SIG-M5 (cell line): Measurements from ENCODE around the gene L3MBTL4.

Experiments
- DNase-seq: peaks from one replicate; lab custom pipeline; 2025; lab: John Stamatoyannopoulos, UW

Gene L3MBTL4

DNA sequence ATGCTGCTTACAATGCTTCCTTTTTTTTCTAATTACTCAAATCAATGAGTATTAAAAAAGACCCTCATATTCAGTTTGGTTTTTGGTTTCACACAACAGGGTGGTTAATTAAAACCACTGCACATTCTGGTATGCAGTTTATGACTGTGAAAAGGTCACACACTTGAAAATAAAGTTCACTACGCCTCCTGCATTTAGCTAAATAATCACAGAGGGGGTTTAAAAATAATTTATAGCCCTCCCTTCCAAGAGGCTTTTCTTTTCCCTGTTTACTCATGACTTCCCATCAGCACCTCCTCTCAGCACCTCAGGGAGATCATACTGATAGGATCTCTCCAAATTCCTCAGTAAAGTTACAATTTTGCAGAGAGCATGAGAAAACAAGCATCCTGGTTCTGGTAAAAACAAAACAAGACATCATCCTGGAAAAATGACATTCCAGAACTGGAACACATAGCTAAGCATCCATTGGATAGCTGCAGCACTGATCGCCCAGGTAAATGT is 389.9 kb downstream of the L3MBTL4 start:
- no peak for DNase-seq

DNA sequence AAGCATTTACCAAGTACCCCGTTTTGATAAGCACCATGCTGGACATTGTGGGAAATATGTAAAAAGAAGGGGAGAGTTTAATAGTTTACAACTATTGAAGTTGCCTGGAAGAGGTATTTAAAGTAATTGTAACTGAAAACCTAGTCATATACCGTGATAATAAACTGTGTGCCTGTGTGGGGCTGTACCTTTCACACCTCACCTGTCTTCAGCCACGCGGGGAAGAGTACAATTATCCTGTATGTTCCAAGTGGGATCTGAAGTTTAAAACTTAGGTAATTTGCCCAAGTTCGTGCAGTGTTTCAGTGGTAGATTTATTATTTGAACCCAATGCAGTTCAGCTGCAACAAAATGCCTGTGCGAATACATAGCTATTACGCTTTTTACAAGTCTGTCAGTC is 391.2 kb downstream of the L3MBTL4 start:
- DNase-seq = no peak

DNA sequence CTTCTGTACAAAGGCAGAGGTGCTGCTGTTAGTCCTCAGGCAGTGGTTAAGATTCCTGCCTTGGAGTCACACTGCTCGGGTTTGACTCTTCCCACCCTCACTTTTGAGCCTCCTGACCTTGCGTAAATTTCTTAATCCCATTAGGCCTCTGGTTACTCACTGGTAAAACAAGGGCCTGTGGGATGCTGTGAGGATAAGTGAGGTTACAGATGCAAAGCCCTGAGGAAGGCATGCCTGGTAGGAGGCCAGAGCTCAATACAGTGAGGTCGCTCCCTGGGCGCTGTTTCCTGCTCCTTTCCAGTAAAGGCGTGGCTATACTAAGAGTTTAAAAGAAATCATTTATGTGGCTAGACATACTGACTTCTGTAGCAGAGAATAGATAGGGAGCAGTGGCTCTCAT is 391.9 kb downstream of the L3MBTL4 start:
- DNase-seq = no peak

DNA sequence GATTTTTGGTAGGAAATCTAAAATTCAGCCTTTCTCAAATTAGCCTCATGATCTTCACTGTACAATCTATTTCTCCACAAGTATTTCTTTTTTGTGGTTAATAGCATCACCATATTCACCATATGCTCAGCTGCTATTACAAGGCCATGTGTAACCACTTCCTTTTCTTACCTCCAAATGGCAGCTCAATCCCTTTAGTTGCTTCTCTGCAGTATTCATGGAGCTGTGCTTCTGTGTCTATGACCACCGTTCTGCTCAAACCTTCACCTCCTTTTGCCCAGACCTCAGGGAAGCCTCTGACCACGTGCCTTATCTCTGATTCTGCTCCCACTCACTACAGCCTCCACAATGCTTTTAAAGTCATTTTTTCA is 392.7 kb downstream of the L3MBTL4 start:
- no peak for DNase-seq

DNA sequence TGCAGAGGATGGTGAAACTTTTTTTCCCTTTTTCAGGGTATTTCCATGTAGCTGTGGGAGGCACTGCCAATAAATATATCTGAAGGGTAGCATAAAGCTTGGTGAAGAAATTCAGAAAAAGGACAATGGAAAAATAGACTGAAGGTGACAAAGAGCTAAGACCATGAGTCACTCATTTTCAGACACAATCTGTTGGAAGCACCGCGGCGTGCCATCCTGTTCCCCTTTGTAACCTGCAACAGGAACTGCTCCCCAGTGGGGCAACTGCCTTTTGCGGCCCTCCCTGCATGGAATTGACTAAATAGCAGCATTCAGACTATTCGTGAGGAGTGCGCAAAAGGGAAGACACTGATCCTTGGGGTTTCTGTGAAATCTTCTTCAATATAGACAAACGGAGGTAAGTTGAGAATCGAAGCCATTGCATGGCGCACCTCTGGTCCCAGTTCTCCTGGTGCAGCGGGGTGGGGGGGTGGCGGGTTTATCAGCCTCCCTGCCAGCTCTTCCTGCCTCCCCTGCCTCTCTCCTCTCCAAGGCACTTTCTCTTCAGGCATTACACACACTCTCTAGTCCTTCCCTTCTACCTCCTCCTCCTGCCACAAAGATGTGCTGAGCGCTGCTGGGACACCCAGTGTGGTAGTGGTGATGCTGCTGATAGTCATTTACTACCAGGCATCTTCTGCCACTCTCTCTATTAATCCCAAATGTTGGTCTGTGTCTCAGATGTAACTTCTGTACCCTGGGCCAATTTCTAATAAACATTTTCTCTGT is 393.2 kb downstream of the L3MBTL4 start:
- DNase-seq = no peak

DNA sequence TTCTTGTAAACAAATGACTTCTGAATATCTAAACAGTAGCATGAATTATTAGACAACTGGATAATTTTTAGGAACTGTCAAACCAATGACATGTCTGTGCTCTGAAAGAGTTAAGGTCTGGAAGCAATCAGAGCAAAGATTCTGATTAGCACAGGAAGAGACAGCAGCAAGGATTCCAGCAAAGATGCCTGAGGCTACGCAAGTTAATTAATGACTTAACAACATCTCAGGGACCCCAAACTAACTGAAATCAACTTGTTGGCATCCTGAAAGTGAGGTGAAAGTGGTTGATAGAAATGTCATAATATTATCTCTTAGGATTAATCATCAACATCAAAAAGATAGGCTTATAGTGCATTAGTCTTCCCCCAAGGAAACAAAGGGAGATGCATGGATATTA is 396.0 kb downstream of the L3MBTL4 start:
- no peak for DNase-seq

DNA sequence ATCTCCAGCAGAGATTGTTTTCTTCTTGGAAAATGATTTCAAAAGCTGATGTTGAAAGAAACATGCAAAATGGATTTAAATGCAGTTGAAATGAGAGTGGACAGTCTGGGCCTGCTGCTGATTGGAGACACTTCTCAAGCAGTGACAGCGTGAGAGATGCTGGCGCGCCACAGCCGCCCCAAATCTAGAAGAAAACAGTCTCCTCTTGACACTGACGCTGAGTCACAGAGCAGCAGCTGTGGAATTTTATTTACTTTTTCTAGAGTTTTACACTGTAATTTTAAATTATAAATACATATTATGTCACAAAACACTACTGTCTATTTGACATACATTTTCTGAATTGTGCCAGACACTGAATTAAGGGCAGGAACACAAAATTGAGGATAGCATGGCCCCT is 397.5 kb downstream of the L3MBTL4 start:
- no peak for DNase-seq

DNA sequence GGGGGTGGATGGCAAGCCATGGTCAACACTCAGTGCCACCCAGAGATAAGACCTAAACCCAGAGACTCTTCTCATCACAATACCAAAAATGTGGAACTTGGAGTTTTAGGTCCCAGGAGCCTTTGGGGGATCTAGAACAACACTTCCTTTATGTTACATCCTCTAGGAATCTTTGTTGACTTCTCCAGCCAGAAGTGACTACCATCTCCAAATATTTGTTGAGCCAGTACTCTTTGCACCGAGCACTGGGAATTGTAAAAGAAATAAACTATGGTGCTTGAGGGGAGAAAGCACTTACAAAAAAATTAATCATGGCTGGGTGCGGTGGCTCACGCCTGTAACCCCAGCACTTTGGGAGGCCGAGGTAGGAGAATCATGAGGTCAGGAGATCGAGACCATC is 399.3 kb downstream of the L3MBTL4 start:
- DNase-seq = no peak

DNA sequence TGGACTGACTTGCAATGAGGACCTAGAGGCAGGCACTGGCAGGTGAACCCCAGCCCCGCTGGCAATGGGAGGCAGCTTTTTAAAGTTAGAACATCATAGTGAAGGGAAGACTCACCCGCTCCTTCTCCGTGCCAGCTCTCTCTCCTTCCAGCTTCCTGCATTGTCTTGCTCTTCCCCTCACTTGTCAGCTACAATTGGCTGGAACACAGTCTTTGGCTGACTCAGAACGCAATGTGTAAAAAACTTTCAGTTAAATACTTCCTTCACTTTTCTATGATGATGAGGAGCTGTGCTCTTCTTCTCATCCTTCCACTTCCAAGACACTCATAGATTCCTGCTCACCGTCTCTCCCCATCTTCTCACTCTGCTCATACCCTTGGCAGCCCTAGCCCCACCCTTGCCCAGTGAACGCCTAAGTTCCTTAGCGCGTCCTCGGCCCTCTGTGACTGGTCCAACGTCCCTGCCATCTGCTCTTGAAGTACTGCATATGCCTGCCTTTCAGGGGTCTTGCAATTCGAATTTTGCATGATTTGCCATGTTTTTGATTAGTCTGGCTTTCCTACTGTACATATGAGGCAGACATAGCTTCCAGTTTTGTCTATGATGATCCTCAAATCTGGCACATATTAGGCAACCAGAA is 401.4 kb downstream of the L3MBTL4 start:
- DNase-seq = no peak

DNA sequence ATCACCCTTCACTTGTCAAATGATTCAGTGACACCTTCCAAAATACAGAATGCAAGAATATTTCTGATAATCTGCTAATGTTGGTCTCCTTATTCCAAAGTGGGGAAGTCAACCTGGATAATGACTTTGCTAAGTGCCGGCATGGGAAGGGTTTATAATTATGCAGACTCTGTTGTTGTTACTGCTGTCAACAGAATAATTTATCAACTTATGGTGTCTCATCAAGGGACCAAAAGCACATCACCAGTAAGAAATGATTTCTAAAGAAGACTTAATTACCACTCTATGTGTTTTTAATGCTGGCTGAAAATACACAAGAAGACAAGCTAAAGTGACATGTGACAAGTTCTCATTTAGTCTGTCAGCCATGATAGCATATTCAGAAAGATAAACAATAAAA is 403.8 kb downstream of the L3MBTL4 start:
- no peak for DNase-seq

DNA sequence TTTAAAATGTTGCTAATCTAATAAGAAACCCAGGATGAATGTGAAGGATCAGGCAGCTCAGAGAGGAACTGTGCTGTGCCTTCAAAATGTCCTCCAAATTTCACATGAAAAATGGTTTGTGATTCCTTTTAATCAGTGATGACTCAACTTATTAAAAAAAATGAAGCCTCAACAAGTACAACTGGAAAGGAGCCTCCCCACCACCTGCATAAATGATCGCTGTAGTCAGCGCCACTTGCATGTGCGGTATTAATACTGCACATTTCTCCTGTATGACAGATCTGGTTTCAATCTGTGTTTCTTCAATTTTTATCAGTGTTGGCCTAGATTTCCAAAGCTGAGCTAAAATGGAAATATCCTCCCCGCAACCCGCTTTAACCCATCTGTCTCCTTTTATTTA is 404.4 kb downstream of the L3MBTL4 start:
- no peak for DNase-seq

DNA sequence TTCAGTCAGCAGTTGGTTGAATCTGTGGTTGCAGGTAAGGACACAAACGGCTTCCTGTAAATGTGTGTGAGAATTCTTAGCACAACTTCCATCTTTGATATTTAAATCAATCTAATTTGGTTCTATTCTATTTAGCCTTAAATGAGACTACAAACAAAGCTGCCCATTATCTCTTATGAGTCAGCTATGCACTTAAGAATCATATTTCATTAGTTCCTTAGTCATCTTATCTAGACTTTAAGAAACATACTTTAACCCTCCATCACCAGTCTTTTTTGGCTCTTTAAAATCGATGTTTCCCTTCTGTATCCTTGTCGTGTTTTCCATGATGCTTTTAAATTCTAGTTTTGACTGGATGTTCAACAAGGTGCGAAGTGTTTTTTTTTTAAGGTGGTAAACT is 405.0 kb downstream of the L3MBTL4 start:
- DNase-seq = no peak

DNA sequence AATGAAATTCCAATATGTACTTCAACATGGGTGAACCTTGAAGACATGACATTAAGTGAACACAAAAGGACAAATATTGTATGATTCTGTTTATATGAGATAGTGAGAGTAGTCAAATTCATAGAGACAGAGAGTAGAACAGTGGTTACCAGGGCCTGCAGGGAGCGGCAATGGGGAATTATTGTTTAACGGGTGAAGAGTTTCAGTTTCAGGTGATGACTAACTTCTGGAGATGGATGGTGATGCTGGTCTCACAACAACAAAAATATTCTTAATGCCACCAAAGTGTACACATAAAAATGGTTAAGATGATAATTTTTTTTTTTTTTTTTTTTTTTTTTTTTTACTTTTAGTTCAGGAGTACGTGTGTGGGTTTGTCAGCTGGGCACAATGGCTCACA is 410.0 kb downstream of the L3MBTL4 start:
- no peak for DNase-seq

DNA sequence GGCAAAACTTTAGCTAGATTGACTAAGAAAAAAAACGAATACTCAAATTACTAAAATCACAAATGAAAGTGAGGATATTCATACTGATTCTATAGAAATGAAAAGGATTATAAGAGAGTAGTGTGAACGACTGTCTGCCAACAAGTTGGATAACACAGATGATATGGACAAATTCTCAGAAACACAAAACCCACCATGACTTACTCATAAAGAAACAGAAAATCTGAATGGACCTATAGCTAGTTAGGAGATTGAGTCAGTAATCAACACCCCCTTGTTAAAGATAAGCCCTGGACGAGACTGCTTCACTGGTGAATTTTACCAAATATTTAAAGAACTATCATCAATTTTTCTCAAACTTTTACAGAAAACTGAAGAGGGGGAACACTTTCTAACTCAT is 410.6 kb downstream of the L3MBTL4 start:
- no peak for DNase-seq

DNA sequence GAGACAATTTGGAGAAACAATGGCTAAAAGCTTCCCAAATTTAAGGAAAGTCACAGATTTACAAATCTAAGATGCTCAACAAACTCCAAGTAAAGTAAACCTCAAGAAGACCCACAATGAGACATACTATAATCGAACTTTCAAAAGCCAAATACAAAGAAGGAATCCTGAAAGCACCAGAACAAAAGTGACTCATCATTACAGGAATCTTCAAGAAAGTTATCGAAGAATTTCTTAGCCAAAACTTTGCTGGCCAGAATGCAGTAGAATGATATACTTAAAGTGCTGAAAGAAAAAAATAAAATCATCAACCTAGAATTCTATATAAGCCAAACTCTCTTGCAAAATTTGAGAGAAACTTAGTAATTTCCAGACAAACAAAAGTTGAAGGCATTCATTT is 412.8 kb downstream of the L3MBTL4 start:
- no peak for DNase-seq

DNA sequence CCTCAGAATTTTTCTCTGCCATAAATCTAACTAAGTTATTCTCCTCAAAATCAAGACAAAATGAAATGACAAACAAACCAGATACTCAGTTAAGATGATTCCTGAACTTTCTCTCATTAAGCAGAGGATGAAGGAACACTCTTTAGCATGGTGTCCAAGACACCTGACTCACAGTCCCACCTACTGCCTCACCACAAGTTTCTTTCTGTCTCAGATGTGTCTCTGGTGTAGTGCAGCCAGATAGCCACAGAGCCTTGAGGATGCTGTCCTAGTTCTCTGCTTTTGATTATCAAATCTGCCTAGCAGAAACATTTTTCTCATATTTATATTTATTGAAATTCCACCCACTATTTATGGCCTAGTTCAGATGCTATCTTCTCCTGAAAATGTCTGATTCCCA is 415.8 kb downstream of the L3MBTL4 start:
- no peak for DNase-seq

DNA sequence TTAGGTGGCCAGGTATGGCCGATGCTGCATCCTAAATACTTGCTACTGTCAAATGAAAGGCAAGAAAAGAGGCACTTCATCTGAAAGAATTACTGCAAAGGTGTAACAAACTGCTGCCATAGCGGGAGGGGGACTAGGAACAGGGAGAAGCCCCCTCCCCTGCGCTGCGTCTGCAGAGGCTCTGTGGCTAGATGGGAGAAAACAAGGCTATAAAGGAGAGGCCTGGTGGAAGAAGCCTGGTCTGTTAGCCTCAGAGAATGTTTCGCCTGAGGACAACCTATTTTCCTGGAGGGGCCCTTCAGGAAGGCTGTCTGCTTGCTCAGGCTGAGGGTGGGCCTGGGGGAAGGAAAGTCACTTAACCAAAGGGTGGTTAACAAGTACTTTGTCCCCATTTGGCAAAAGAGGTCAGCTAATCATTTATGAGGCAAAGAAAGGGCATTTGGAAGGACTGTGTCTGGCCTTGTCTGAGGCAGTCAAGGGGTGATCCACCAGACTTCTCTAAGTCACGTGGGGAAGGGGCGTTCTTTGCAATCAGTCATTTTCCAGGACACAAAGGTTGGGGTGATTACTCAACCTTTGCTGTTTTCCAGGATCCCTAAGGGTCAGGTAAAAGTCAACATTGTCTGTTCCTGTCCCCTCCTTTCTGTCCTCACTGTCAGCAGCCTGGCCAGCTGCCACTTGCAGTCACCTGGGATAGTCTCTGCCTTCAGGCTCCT is 416.4 kb downstream of the L3MBTL4 start:
- no peak for DNase-seq

DNA sequence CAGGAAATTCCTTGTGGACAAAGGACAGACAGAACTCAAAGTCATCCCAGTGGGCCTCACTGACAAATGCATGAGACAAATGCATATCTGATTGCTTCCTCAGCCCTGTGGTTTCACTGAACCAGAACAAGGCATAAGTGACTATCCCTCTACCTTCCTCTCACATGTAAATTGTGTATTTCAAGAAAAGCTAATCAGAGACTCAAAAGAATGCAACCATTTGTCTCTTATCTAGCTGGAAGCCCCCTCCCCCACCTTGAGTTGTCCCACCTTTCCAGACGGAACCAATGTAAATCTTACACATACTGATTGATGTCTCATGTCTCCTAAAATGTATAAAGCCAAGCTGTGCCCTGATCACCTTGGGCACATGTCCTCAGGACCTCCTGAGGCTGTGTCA is 417.4 kb downstream of the L3MBTL4 start:
- DNase-seq = no peak

DNA sequence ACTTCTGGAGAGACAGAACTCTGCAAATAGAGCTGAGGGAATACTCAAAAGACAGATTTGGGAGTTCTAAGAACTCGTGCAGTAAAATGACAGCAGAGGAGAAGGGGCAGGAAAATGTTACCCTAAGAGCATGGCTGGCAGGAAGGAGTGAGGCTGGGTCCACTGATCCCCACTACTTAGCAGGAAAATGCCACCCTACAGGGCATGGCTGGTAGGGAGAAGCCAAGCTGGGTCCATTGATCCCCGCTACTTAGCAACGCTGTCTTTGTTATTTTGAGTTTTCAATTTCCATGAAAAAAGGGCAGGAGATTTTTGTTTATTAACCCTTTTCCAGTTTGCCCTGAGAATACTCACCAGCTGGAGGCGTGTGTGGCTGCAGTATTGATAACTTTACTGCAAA is 419.1 kb downstream of the L3MBTL4 start:
- no peak for DNase-seq

DNA sequence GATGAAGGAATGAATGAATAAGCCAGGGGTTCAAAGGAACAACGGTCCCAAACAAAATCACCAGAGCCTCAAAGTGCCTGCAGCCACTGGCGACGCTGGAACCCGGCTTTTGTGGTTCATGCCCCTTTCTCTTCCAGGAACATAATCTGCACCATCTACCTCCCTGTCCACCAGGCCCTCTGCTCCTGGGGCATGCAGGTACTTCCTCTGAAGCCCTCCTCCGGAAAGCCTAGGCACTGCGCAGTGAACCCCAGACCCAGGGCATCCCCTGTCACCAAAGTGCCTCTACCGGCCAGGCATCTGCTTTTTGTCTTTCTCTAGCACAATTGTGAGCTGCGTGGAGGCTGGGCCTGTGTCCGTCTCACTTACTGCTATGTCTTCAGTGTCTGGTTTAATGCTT is 420.8 kb downstream of the L3MBTL4 start:
- no peak for DNase-seq

DNA sequence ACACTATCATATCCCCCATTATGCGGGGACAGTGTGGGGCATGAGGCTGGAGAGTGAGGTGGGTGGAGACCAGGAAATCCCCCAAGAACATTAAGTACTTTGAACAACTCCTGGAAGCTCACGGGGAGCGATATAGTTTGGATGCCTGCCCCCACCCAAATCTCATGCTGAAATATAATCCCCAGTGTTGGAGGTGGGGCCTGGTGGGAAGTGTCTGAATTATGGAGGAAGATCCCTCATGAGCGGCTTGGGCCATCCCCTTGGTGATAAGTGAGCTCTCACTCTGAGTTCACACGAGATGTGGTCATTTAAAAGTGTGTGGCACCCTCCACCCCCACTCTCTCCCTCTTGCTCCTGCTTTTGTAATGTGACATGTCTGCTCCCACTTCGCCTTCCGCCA is 422.3 kb downstream of the L3MBTL4 start:
- DNase-seq = no peak

DNA sequence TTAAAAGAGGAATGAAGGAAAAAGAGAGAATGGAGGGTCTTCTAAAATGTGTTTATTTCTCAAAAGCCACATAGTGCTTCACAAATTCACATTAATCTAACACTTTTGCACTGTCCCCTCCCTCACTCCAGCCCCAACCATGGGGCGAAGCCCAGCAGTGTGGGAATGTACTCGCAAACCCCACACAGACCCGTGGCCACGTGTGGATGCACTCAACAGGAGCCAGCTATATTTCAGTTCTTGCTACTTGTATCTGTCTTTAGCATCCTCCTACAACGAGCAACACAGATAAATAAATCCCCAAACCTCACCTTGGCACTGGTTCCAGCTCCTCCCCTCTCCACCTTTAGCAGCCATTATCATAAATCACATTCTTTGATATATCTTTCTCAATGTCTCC is 427.5 kb downstream of the L3MBTL4 start:
- no peak for DNase-seq

DNA sequence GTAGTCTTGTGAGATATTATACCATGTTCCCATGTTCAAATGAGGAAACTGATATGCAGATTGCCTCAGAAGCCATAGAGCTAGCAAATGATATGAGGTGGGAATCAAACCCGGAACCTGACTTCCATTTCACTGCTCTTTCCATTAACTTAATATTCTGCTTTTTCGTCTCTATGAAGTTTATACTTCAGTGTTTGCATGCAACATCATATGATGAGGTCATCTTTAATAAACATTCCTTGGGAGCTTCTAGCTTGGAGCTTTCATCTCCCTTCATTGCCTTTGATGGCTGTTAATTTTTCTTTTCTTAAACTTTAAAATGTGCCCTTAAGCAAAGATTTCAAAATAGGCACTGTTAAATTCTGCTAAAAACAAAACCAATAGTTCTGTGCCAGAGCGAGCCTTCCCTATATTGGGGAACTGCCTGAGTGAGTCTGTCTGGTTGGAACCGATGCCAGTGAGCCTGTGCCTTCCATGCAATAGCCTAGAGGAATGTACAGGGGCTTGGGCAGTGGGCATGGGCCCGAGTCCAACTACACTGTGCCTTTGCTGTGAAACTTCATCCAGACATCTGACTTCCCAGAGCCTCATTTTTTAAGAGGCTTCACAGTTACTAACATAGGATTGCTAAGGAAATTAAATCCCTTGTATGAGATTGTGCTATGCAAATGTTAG is 428.3 kb downstream of the L3MBTL4 start:
- no peak for DNase-seq
